ENCODE measurements around the gene YES1.

YES1 gene

GRCh38 chr18:697800-698199 is 114.2 kb downstream of the YES1 start:
- Histone ChIP-seq H3K9me3 (replicated peaks; ENCODE audit: insufficient read depth, low read length) (no peaks in the 10 kb centered on the region), H3K36me3 (replicated peaks; ENCODE audit: insufficient read depth, low read length) (no peaks in the 10 kb centered on the region), H3F3A (ENCODE audit: insufficient read depth, low read length) (no peaks in the 10 kb centered on the region), H4K20me1 (ENCODE audit: insufficient read depth, low read length) (no peaks in the 10 kb centered on the region), H2AFZ (ENCODE audit: low read length) (no peak overlapping the region), H3K4me1 (ENCODE audit: low read length) (no peaks in the 10 kb centered on the region), H3K4me2 (ENCODE audit: low read depth, low read length) (no peak overlapping the region), H3K27ac (ENCODE audit: low read length) (no peak overlapping the region), H3K4me3 (ENCODE audit: low read length) (no peak overlapping the region), H3K27me3 (replicated peaks; ENCODE audit: insufficient read depth, low read length) (no peaks in the 10 kb centered on the region), H3K9ac (ENCODE audit: low read length) (no peak overlapping the region), H3K79me2 (ENCODE audit: low read length) (no peaks in the 10 kb centered on the region), H3K9me2 (replicated peaks; ENCODE audit: insufficient read depth, low read length) (no peaks in the 10 kb centered on the region)
- no peak for DNase-seq
- no peak for TF ChIP-seq EZH2 (optimal IDR thresholded peaks at IDR 0.05; ENCODE audit: low read depth, low read length)
- no peak for TF ChIP-seq CTCF (IDR thresholded peaks at IDR 0.05; ENCODE audit: low read length)
- TF ChIP-seq EZH2phosphoT487 (IDR thresholded peaks at IDR 0.05; ENCODE audit: low read length) = no peak

- H2AFZ ChIP-seq (ENCODE audit: low read length) = no peak overlapping the region
- no peak for DNase-seq
- H3K27me3 ChIP-seq (replicated peaks; ENCODE audit: insufficient read depth, low read length) = no peaks in the 10 kb centered on the region
- no peak overlapping the region for H3K4me2 ChIP-seq (ENCODE audit: low read depth, low read length)
- no peak overlapping the region for H3K27ac ChIP-seq (ENCODE audit: low read length)
- no peaks in the 10 kb centered on the region for H3F3A ChIP-seq (ENCODE audit: insufficient read depth, low read length)
- H3K36me3 ChIP-seq (replicated peaks; ENCODE audit: insufficient read depth, low read length) = no peaks in the 10 kb centered on the region
- no peak overlapping the region for H3K9ac ChIP-seq (ENCODE audit: low read length)
- no peak for TF ChIP-seq EZH2 (optimal IDR thresholded peaks at IDR 0.05; ENCODE audit: low read depth, low read length)
- TF ChIP-seq EZH2phosphoT487 (IDR thresholded peaks at IDR 0.05; ENCODE audit: low read length) = no peak
- TF ChIP-seq CTCF (IDR thresholded peaks at IDR 0.05; ENCODE audit: low read length) = no peak
- no peaks in the 10 kb centered on the region for H3K9me3 ChIP-seq (replicated peaks; ENCODE audit: insufficient read depth, low read length)
- no peak overlapping the region for H3K4me3 ChIP-seq (ENCODE audit: low read length)
- no peaks in the 10 kb centered on the region for H3K9me2 ChIP-seq (replicated peaks; ENCODE audit: insufficient read depth, low read length)
- H4K20me1 ChIP-seq (ENCODE audit: insufficient read depth, low read length) = no peaks in the 10 kb centered on the region
- H3K4me1 ChIP-seq (ENCODE audit: low read length) = no peaks in the 10 kb centered on the region
- no peaks in the 10 kb centered on the region for H3K79me2 ChIP-seq (ENCODE audit: low read length)
Observed at GRCh38 chr18:697012-697411, 115.0 kb downstream of the YES1 start.

GRCh38 chr18:693466-694187 is 118.4 kb downstream of the YES1 start:
- H3K9me3 ChIP-seq (replicated peaks; ENCODE audit: insufficient read depth, low read length) = no peaks in the 10 kb centered on the region
- DNase-seq = no peak
- no peak overlapping the region for H3K4me2 ChIP-seq (ENCODE audit: low read depth, low read length)
- no peaks in the 10 kb centered on the region for H4K20me1 ChIP-seq (ENCODE audit: insufficient read depth, low read length)
- TF ChIP-seq EZH2phosphoT487 (IDR thresholded peaks at IDR 0.05; ENCODE audit: low read length) (no peak), CTCF (IDR thresholded peaks at IDR 0.05; ENCODE audit: low read length) (no peak), EZH2 (optimal IDR thresholded peaks at IDR 0.05; ENCODE audit: low read depth, low read length) (no peak)
- no peak overlapping the region for H3K9ac ChIP-seq (ENCODE audit: low read length)
- H3K36me3 ChIP-seq (replicated peaks; ENCODE audit: insufficient read depth, low read length) = no peaks in the 10 kb centered on the region
- H3K4me3 ChIP-seq (ENCODE audit: low read length) = no peak overlapping the region
- H3F3A ChIP-seq (ENCODE audit: insufficient read depth, low read length) = no peaks in the 10 kb centered on the region
- no peaks in the 10 kb centered on the region for H3K27me3 ChIP-seq (replicated peaks; ENCODE audit: insufficient read depth, low read length)
- no peaks in the 10 kb centered on the region for H3K79me2 ChIP-seq (ENCODE audit: low read length)
- H2AFZ ChIP-seq (ENCODE audit: low read length) = no peak overlapping the region
- H3K27ac ChIP-seq (ENCODE audit: low read length) = peak overlapping the region; percentile 23; the same call in 1 of the 2 replicates
- H3K4me1 ChIP-seq (ENCODE audit: low read length) = no peaks in the 10 kb centered on the region
- no peaks in the 10 kb centered on the region for H3K9me2 ChIP-seq (replicated peaks; ENCODE audit: insufficient read depth, low read length)

Data from MM.1S (cell line).